DOHH2 (cell line): ENCODE results near the gene PPP1R11.
"Not testable (repeated sequence)": the region's sequence is repeated elsewhere in the genome, so short reads cannot be mapped to it uniquely, and the experiment has no call there.

ENCODE experiments used
- H3F3A ChIP-seq: fragments of 200-600 bp; sonication (generic), shearing (Covaris generic); 2 replicates; pipeline ENCODE4 v1.6.0; 2016; ENCODE audit warnings: antibody characterized with exemption, mild to moderate bottlenecking; ENCODE audit not compliant: control insufficient read depth, insufficient read depth
- H3K27ac ChIP-seq: fragments of 200-600 bp; sonication (generic); 2 replicates; pipeline ENCODE4 v1.5.1; 2014; ENCODE audit warnings: low read depth, mild to moderate bottlenecking, low read length, moderate library complexity
- H3K27me3 ChIP-seq: fragments of 200-600 bp; sonication (generic); 2 replicates; pipeline ENCODE4 v1.6.1; 2014; ENCODE audit warnings: mild to moderate bottlenecking, low read length, mixed read lengths; ENCODE audit not compliant: control insufficient read depth
- H3K36me3 ChIP-seq: fragments of 200-600 bp; sonication (generic); 2 replicates; pipeline ENCODE4 v1.6.1; 2014; ENCODE audit warnings: mild to moderate bottlenecking, low read length, moderate library complexity, mixed read lengths; ENCODE audit not compliant: control insufficient read depth
- H3K4me1 ChIP-seq: fragments of 200-600 bp; sonication (generic); 2 replicates; pipeline ENCODE4 v1.6.1; 2014; ENCODE audit warnings: mild to moderate bottlenecking, low read length, mixed read lengths; ENCODE audit not compliant: control insufficient read depth
- H3K4me2 ChIP-seq: fragments of 200-600 bp; sonication (generic); 2 replicates; pipeline ENCODE4 v1.6.0; 2014; ENCODE audit warnings: mild to moderate bottlenecking, low read length, moderate library complexity
- H3K4me3 ChIP-seq: fragments of 200-600 bp; sonication (generic); 2 replicates; pipeline ENCODE4 v1.5.1; 2014; ENCODE audit warnings: mild to moderate bottlenecking, low read length, mixed read lengths
- H3K79me2 ChIP-seq: fragments of 200-600 bp; sonication (generic); 2 replicates; pipeline ENCODE4 v1.6.1; 2014; ENCODE audit warnings: mild to moderate bottlenecking, low read length, mixed read lengths; ENCODE audit not compliant: control insufficient read depth
- H3K9me2 ChIP-seq: fragments of 200-600 bp; sonication (generic); replicated peaks from 2 replicates; pipeline ENCODE4 v1.6.1; 2014; ENCODE audit warnings: mild to moderate bottlenecking, low read length, mixed read lengths; ENCODE audit not compliant: control insufficient read depth
- H3K9me3 ChIP-seq: fragments of 200-600 bp; sonication (generic); 2 replicates; pipeline ENCODE4 v1.6.1; 2014; ENCODE audit warnings: antibody characterized with exemption, low read length, mixed read lengths; ENCODE audit not compliant: control insufficient read depth, insufficient read depth
- H4K20me1 ChIP-seq: fragments of 200-600 bp; sonication (generic); 2 replicates; pipeline ENCODE4 v1.6.0; 2014; ENCODE audit warnings: low read depth, mild to moderate bottlenecking, antibody characterized with exemption, low read length, moderate library complexity; ENCODE audit not compliant: control insufficient read depth, insufficient read depth
- CTCF ChIP-seq: fragments of 200-600 bp; sonication (generic); IDR thresholded peaks from one replicate; pipeline ENCODE4 v1.5.1; 2014; ENCODE audit warnings: antibody characterized with exemption, mild to moderate bottlenecking, low read depth, low read length; ENCODE audit not compliant: poor library complexity, severe bottlenecking
- EZH2phosphoT487 ChIP-seq: fragments of 200-600 bp; sonication (generic); IDR thresholded peaks from 2 replicates; pipeline ENCODE4 v1.6.1; 2017; ENCODE audit warnings: borderline replicate concordance, mild to moderate bottlenecking, antibody characterized with exemption, low read length, moderate library complexity, mixed read lengths

Gene PPP1R11

GRCh38 chr6:30022189-30022588 is 44.8 kb upstream of the PPP1R11 start:
- no peak overlapping the region for H3K4me3 ChIP-seq
- no peak for TF ChIP-seq CTCF
- TF ChIP-seq EZH2phosphoT487 = no peak
- H3K9me3 ChIP-seq = no peaks in the 10 kb centered on the region
- no peak overlapping the region for H3K27ac ChIP-seq
- no peaks in the 10 kb centered on the region for H4K20me1 ChIP-seq
- no peaks in the 10 kb centered on the region for H3F3A ChIP-seq
- H3K36me3 ChIP-seq = no peaks in the 10 kb centered on the region
- no peaks in the 10 kb centered on the region for H3K9me2 ChIP-seq
- no peaks in the 10 kb centered on the region for H3K27me3 ChIP-seq
- no peaks in the 10 kb centered on the region for H3K4me1 ChIP-seq
- H3K79me2 ChIP-seq = no peaks in the 10 kb centered on the region
- no peak overlapping the region for H3K4me2 ChIP-seq

- H3K4me3 ChIP-seq, H3K9me3 ChIP-seq, H4K20me1 ChIP-seq, H3K9me2 ChIP-seq, H3K79me2 ChIP-seq, H3F3A ChIP-seq, H3K36me3 ChIP-seq, H3K4me2 ChIP-seq, H3K27ac ChIP-seq, H3K4me1 ChIP-seq, H3K27me3 ChIP-seq: not testable (repeated sequence)
These were observed 44.3 kb upstream of the PPP1R11 start for GRCh38 chr6:30022712-30023111.

- H3K27me3 ChIP-seq = no peaks in the 10 kb centered on the region
- no peaks in the 10 kb centered on the region for H4K20me1 ChIP-seq
These were observed 41.8 kb upstream of the PPP1R11 start for GRCh38 chr6:30025186-30025585.

GRCh38 chr6:30029588-30029987 is 37.4 kb upstream of the PPP1R11 start:
- no peaks in the 10 kb centered on the region for H3K4me1 ChIP-seq
- H3K27me3 ChIP-seq = no peaks in the 10 kb centered on the region
- H3K27ac ChIP-seq = no peak overlapping the region
- no peaks in the 10 kb centered on the region for H3K79me2 ChIP-seq
- H3K9me2 ChIP-seq = no peaks in the 10 kb centered on the region
- TF ChIP-seq CTCF = no peak
- no peak for TF ChIP-seq EZH2phosphoT487
- no peaks in the 10 kb centered on the region for H4K20me1 ChIP-seq
- H3K36me3 ChIP-seq = no peaks in the 10 kb centered on the region
- H3K4me3 ChIP-seq = no peak overlapping the region
- no peaks in the 10 kb centered on the region for H3F3A ChIP-seq
- no peaks in the 10 kb centered on the region for H3K9me3 ChIP-seq
- H3K4me2 ChIP-seq = no peak overlapping the region

More at GRCh38 chr6:30025186-30025585, 41.8 kb upstream of the PPP1R11 start:
- Histone ChIP-seq H3K9me3 (no peaks in the 10 kb centered on the region), H3K4me2 (no peak overlapping the region), H3K79me2 (no peaks in the 10 kb centered on the region), H3K27ac (no peak overlapping the region), H3K4me1 (no peaks in the 10 kb centered on the region), H3K36me3 (no peaks in the 10 kb centered on the region), H3K4me3 (no peak overlapping the region), H3K9me2 (no peaks in the 10 kb centered on the region), H3F3A (no peaks in the 10 kb centered on the region)
- no peak for TF ChIP-seq CTCF
- no peak for TF ChIP-seq EZH2phosphoT487
